Inflammatory macrophage treated with lipopolysaccharide for 4 hours (primary cell): Measurements from ENCODE around the gene C1orf87.
"Not testable (repeated sequence)": the region's sequence is repeated elsewhere in the genome, so short reads cannot be mapped to it uniquely, and the experiment has no call there.

Experiments used
- DNase-seq: peaks from one replicate; pipeline ENCODE4 v3.0.0-alpha.2; 2020

C1orf87 gene

GRCh38 chr1:59990470-59990869, 83.1 kb downstream of the C1orf87 start:
- no peak for DNase-seq

DNA sequence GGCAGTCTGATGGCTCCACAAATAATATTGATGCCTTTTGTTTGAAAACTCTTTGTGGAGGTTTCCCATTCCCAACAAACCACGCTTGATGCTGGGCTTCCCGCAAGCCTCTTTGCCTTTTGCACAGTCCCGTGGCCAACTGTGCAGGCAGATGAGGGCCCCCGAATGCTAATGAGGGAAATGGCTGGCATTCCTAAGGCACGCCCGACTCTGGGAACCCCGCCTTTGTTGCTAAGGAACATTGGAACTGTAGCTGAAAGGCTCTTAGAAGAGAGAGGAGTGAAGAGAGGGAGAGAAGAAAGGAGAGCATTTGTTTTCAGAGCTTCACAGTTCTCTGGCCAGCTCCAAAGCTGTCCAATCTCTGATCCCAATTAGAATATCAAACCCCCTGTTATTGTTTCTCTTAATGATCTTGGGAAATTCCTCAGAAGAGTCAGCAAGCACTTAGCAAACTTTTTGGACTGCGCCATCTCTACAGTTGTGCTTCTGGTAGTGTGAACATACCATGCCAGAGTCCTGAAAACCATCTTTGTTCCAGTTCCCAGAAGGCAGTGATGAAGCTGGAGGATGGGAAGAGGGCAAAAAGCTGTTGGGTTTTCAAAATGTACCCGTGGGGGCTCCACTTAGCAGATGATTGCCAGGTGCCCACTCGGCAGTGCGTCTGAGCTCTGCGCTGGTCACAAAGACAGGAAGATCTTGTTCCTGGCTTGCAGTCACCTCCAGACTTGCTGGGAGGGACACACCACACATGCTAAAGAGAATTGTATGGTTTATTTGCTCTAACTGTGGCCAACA, 86.9 kb downstream of the C1orf87 start:
- no peak for DNase-seq

DNA sequence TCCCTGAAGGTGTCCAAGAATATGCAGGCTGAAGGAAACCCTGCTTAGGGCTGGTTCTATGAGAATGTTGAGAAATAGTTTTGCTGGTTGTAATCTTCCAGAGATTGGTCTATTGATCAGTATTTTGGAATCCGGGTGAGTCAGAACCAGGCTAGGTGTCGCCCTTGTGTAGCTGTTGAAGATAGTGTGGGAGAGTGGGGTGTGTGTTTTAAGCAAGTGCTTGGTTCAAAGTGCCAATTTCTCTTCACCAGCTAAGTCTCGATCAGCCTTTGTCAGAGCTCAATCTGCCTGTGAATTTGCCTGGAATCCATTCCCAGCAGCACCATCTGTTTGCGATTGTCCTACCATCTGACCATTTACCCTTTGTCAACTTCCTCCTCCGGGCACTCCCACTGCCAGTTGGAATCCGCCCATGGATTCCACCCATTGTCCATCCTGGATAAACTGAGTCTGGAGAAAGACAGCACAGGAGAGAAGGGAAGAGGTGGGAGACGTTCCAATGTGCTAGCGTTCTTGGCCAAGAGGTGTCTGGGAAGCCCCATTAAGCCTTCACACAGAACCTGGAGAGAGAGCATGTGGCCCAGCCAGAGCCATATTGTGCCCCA, 87.6 kb downstream of the C1orf87 start:
- DNase-seq, result no peak

DNA sequence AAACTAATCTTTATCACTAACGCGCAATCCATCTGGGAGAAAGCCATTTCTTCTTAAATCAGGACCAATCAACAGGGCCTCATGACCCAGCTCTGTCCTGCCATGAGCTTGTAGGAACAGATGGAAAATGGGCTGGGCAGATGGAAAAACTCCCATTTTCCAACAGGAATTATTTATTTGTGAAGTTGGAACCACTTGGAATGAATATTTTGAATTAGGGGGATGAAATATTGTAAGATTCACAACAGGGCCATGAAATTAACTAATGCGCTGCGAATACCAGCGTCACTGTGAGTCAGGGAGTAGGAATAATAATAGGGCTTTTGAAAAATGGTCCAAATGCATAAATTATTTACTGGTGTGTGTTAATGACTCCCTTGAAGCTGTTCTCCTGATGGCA, 93.9 kb downstream of the C1orf87 start:
- no peak for DNase-seq

GRCh38 chr1:59978511-59978910, 95.1 kb downstream of the C1orf87 start:
- no peak for DNase-seq

DNA sequence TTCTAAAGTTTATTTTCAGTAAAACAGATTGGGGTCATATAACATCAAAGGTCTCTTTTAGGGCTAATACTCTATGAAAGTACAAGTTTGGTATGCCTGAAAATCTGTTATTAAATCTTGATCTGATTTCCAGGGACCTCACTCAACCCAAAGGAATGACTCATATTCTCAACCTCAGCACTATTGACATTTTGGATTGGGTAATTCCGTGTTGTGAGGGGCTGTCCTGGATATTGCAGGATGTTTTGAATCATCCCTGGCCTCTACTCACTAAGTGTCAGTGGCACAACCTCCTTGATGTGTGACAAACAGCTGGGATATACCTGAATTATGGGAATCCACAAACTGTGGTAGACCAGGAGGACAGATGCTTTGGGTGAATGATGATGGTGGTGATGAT, 95.5 kb downstream of the C1orf87 start:
- DNase-seq, result no peak

GRCh38 chr1:59977075-59977410, 96.5 kb downstream of the C1orf87 start:
- no peak for DNase-seq

DNA sequence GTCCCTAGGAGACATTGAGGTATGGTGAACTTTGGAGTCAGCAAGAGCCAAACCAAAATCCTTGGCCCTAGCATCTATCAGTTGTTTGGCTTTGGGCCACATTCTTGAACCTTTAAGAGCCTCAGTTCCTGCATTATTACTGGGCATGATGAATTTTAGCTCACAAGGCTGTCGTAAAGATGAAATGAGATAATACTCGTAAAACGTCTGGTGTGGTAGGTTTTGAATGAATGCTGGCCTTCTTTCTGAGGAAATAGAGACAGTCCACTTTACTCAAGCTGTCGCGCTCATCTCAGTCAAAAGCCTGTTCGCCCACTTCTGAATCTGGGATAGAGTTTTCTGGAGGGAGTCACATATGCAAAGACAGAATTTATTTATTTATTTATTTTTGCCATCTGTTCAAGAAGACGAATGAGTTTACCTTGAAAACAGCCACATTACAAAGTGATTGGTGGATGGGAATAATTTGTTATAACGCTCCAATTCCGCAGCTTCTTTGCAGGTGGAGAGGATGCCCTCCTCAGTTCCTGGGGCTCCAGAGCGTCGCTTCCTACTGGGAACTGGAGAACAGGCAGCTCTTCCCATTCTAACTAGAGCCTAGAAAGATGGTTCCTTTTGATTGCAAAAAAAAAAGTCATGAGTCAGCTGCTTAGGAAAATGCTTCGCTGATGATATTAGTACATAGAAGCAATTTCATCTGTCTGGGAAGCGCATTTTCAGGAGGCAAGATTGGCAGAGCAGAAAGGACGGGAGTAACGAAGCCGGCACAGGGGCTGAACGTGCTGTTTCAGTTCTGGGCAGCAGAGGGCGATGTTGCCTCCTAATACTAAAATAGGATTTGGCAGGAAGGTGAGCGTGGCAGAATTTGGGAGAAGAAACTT, 97.1 kb downstream of the C1orf87 start:
- DNase-seq, result peak; percentile 38

DNA sequence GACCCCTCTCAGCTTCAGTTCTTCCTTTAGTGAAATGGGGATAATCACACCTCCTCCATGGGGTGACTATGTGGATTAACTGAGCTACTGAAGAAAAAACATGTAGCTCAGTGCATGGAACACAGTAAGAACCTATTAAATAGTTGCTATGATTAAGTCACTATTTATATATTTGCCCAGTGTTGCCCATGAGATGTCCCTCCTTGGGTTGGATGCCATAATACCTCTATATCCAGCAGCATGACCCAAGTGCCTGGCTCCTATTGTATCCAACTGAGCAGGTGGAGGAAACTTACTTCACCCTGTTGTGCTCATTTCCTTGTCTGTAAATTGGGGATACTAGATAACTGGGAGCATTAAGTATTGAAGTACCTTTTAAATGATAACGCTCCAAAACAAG, 99.9 kb downstream of the C1orf87 start:
- no peak for DNase-seq

- no peak for DNase-seq
These were observed 101.2 kb downstream of the C1orf87 start for GRCh38 chr1:59972216-59972927.

GRCh38 chr1:59971464-59971911, 102.1 kb downstream of the C1orf87 start:
- DNase-seq, result peak; percentile 59

GRCh38 chr1:59969542-59970175, 103.9 kb downstream of the C1orf87 start:
- DNase-seq, result not testable (repeated sequence)

DNA sequence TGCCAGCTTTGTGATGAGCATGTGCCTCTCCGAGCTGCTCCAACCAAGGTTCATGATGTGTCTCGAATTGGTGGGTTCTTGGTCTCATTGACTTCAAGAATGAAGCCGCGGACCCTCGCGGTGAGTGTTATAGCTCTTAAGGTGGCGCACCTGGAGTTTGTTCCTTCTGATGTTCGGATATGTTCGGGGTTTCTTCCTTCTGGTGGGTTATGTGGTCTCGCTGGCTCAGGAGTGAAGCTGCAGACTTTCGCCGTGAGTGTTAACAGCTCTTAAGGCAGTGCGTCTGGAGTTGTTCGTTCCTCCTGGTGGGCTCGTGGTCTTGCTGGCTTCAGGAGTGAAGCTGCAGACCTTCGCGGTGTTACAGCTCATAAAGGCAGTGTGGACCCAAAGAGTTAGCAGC, 104.8 kb downstream of the C1orf87 start:
- DNase-seq, result not testable (repeated sequence)

DNA sequence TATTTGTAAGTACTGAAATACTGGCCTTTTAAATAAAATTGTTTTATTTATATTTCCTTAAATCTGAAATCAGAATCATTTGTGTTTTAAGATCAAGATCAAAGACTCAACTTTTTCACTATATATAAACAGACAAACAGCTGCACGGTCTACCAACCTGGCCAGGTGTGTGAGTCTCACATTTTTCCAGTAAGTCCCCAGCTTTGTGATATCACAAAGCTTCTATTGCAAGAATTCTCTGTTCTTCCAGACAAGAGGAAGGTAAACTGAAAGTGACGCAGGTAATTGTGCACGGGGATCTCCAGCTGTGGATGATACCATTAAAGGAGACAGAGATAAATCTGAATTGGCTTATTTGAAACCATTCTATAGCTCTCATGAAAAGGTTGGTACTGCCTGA, 105.8 kb downstream of the C1orf87 start:
- no peak for DNase-seq

DNA sequence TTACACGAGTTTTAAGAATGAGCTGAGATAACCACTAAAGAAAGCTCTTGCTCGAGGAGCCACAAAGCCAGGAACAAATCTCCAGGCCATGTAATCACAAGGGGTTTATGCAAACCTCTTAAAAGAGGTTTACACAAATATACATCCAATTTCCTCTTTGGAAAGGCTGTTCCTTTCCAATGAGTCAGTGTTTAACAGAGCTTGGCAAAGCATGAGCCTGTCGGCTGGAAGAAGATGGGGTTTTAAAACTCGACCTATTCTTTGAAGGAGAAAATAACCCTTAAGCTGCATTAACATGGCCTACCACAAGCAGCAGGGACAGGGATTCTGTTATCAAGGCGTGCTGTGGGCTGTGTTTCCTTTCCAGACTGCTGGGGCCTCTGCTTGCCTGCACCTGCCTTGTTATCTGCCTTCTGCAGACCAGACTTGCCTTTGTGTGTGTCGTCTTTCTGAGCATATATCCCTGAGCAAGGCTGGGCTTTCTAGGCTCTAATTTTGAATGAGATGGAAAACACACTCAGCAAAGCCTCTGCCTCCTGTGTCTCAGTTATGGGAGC, 106.4 kb downstream of the C1orf87 start:
- DNase-seq, result no peak

DNA sequence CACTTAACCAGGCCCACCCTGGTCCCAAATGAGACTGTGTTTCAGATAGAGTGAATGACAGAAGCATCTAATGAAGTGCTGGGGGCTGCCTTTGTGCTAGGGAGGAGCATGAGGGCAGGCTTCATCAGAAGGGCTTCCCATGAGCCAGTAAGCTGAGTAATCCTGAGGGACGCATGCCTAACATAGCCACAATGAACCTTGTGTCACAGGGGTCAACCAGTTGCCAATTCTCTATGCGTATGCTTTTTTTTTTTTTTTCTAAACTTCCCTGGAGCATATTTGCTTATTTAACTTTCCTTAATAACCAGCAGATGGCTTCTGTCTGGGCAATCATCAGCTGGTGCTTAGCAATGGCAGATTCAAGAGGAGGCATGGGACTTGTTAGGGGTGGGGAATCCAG, 121.5 kb downstream of the C1orf87 start:
- DNase-seq, result no peak

GRCh38 chr1:59949648-59950047, 123.9 kb downstream of the C1orf87 start:
- no peak for DNase-seq

DNA sequence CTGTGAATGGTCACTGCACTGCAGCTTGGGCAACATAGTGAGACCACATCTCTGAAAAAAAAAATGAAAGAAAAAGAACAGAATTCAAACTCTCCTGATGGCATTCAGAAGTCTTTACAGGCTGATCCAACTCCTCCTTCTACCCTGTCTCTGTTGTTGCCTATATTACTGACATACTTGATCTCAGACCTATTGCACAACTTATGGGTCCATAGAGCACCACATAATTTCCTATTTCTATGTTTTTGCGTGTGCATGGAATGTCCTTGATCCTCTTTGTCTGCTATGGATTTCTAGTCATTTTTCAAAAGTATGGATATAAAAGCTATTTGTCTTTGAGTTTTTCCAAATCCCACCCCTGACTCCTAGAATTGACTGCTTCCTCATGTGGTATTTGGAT, 124.6 kb downstream of the C1orf87 start:
- DNase-seq, result no peak

DNA sequence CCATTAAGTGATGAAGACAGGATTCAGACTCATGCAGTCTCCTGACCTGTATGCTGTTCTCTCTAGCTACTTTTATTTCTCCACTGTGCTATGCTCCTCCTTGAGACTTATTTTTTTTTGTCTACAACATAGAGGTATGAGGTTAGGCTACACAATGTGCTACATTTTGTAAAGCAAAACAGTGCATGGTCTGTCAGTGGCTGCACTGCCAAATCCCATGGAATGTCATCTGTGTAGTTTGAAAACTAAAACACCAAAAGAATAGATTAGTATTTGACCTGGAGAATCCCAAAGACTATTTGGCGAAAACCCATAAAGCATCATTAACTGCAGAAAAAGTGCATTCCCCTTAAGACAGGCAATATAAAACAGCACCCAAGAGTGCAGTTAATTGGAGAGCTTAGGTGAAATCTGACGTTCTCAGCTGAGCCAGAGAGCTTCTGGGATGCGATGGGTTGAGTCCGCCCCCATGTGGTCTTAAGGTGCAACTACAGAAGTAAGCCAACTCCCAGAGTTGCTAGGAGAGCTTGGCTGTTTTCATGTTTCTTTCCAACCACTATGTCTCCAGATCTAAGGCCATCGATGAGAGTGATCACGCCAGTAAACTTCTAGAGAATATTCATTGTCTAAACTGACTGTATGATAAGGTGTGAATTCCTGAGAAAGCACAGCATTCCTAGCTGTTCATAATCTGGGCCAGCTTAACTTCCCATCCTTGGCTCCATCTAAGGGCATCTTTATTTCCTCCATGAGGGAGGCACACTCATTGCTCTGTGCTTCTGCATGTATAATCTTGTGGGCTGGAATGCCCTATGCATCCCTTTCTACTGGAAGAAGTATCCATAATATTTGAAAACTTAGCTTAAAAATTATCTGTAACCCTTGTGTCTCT, 126.3 kb downstream of the C1orf87 start:
- peak; percentile 55 for DNase-seq

GRCh38 chr1:59945790-59946189, 127.8 kb downstream of the C1orf87 start:
- no peak for DNase-seq
